Measurements from ENCODE around the gene HADHA.

DNA sequence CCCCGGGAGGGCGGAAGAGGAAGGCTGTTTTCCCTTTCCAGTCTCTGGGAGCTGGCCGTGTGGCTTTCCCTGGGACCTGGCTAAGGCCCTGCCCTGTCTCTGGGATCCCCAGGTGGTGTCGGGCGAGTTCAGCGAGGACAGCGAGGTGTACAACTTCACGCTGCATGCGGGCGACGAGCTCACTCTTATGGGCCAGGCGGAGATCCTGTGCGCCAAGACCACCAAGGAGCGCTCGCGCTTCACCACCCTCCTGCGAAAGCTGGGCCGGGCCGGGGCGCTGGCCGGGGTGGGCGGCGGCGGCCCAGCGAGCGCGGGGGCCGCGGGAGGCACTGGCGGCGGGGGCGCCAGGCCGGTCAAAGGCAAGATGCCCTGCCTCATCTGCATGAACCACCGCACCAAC is 60.3 kb downstream of the HADHA start:
- TF ChIP-seq POLR2A (IDR thresholded peaks at IDR 0.05; ENCODE audit: low read depth, low read length) (no peak), FOS (IDR thresholded peaks at IDR 0.05; ENCODE audit: borderline replicate concordance, insufficient read depth, low read length) (no peak), POLR2AphosphoS5 (IDR thresholded peaks at IDR 0.05; ENCODE audit: insufficient read depth, low read depth, low read length) (no peak)
- TF ChIP-seq, protein P1, sequence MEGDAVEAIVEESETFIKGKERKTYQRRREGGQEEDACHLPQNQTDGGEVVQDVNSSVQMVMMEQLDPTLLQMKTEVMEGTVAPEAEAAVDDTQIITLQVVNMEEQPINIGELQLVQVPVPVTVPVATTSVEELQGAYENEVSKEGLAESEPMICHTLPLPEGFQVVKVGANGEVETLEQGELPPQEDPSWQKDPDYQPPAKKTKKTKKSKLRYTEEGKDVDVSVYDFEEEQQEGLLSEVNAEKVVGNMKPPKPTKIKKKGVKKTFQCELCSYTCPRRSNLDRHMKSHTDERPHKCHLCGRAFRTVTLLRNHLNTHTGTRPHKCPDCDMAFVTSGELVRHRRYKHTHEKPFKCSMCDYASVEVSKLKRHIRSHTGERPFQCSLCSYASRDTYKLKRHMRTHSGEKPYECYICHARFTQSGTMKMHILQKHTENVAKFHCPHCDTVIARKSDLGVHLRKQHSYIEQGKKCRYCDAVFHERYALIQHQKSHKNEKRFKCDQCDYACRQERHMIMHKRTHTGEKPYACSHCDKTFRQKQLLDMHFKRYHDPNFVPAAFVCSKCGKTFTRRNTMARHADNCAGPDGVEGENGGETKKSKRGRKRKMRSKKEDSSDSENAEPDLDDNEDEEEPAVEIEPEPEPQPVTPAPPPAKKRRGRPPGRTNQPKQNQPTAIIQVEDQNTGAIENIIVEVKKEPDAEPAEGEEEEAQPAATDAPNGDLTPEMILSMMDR (IDR thresholded peaks at IDR 0.05; ENCODE audit: extremely low read depth in 1 of 2, insufficient read depth in 1 of 2, low read depth in 1 of 2, low read length in 2 of 2), result no peak
